Activated CD4-positive, alpha-beta T cell treated with anti-CD3 and anti-CD28 coated beads, Interleukin-2, amount 50 U/mL, for 1 hour (primary cell): ENCODE measurements around the gene HP1BP3.
"Not testable (repeated sequence)": the region's sequence is repeated elsewhere in the genome, so short reads cannot be mapped to it uniquely, and the experiment has no call there.

Source experiments
- DNase-seq: peaks from one replicate; pipeline ENCODE4 v3.0.0-alpha.2; 2020

Gene HP1BP3, protein sequence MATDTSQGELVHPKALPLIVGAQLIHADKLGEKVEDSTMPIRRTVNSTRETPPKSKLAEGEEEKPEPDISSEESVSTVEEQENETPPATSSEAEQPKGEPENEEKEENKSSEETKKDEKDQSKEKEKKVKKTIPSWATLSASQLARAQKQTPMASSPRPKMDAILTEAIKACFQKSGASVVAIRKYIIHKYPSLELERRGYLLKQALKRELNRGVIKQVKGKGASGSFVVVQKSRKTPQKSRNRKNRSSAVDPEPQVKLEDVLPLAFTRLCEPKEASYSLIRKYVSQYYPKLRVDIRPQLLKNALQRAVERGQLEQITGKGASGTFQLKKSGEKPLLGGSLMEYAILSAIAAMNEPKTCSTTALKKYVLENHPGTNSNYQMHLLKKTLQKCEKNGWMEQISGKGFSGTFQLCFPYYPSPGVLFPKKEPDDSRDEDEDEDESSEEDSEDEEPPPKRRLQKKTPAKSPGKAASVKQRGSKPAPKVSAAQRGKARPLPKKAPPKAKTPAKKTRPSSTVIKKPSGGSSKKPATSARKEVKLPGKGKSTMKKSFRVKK

DNA sequence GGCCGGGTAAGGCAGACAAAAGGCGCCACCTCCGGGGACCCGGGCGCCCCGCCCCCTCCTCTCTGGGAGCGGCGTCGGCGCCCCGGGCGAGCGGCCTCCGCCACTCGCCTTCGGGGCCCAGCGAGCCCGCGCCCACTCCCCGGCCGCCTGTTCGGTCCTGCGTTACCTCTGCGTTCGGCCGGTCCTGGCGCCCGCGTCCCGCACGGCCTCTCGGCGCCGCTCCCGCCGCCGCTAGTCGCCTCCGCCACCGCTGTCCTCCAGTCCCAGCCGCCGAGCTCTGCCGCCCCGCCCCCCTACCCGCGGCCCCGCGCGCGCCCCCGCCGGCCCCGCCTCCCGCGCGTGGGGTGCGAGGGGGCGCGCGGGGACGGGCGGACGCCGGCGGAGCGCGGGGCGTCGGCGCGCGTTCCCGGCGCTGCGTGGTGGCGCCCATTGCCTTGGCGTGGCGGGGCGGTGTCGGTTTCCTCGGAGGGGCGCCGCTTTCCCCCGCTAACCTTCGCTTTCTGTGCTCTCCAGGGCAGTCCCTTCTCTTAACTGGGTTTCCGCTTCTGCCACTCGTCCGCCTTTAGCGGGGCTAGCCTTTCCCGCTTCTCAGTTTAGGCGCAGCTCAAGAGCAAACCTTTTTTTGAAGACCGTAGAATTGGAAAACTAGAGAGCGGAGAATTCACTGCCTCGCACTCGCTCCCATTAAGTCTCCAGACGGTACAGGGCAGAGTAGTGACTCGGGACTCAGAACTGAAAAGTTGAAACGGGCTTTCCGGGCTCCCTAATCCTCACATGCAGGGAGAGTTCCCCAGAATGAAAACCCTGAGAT is at the start of gene HP1BP3:
Gene HP1BP3 (minus strand): TSS at position 279 of the 811 bp plus-strand sequence. CDS start 6,867 bp downstream, outside the sequence.
- peak; percentile 81 for DNase-seq

DNA sequence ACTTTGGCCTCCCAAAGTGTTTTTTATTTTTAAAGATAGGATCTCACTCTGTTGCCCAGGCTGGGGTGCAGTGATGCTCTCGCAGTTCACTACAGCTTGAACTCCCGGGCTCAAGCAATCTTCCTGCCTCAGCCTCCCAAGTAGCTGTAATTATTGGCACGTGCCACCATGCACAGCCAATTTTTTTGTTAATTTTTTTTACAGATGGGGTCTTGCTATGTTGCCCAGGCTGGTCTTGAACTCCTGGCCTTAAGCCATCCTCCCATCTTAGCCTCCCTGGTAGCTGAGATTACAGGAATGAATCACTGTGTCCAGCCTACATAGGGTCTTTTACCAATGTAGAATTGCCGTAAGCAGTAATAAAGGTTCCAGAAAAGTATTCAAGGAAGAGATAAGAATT is 49.1 kb upstream of the HP1BP3 start:
- DNase-seq: no peak

DNA sequence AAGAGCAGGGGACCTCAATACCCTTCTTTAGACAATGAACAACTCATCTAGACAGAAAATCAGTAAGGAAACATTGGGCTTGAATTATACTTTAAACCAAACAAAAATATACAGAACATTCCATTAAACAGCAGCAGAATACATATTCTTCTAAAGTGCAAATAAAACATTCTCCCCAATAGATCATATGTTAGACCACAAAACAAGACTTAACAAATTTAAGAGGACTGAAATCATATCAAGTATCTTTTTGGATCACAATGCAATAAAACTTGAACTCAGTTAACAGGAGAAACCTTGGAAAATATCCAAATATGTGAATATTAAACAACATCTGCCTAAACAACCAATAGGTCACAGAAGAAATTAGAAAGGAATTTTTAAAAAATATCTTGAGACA is 47.7 kb upstream of the HP1BP3 start:
- DNase-seq: no peak

DNA sequence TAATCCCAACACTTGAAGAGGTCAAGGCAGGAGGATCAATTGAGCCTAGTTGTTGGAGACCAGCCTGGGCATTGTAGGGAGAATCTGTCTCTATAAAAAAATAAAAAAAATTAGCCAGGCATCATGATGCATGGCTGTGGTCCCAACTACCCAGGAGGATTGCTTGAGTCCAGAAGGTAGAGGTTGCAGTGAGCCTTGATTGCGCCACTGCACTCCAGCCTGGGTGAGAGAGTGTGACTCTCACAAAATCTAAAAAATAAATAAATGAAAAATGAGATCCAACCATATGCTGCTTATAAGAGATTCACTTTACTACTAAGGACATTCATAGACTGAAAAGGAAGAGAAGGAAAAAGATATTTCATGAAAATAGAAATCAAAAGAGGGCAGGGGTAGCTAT is 47.1 kb upstream of the HP1BP3 start:
- DNase-seq: no peak

DNA sequence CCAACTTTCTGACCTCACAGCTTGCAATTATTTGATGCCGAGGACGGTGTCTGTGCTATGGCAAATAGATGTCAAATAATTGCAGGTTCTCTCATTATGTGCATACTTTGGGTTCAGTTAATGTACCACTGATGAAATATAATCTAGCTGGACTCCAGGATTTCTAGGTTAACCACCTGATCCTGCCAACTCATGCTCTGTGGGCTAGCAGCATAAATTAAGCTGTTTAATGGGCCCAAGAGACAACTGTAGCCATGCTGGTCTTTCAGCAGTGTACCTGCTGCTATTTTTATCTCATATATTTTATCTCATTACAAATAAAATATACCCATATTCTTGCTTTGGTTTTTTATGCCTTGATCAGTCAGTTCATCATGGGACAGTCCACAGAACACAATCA is 43.3 kb upstream of the HP1BP3 start:
- DNase-seq: no peak

DNA sequence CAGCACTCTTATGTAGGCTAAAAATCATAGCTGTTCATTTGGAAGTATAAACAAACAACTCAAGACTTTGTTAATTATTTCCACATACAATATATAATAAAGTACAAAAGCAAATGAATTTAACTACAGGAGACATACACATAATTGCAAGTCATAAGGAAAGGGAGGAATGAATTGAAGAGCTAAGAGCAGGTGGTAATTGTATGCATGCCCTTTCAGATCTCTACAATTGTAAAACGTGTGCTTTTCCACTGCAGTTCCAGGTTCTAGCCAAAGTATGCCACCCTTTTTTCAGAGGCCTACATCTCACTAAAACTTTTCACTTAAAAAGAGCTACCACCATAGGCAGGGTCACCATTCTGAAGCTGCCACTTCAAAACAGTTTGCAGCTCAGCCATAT is 42.8 kb upstream of the HP1BP3 start:
- DNase-seq: no peak

DNA sequence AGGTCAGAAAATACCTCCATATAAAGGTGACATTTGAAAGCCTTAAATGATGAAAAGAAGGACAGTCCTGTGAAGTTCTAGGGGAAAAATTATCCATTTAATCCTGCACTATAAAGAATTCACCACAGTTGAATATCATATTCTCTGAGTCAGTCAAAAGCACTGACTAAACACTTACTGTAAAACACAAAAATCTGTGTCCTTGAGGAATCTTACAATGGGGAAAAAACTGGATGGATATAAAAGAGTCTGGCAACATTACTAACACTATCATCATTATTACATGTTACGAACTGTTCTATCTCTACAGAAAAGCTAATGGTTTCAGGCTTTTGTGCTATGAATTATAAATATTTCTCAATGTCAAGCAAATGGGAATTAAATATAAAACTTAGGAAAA is 42.4 kb upstream of the HP1BP3 start:
- DNase-seq: no peak

DNA sequence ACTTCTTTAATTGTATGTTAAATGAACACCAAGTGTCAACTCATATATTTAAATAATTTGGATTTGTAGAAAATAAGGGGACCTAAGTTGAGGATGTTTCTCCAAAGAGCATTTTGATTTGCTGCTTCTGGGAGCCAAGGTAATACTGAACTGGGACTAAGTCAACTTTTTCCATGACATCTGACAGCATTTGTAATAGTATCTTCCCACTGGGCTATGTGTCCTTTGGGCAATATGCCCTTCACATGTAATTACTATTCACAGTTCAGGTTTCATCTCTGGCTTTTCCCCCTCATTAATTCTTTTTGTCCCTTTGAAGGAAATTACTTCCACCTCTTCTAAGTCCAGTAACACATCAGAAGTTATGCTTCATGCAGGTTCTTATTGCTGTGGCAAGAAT is 36.7 kb upstream of the HP1BP3 start:
- no peak for DNase-seq

DNA sequence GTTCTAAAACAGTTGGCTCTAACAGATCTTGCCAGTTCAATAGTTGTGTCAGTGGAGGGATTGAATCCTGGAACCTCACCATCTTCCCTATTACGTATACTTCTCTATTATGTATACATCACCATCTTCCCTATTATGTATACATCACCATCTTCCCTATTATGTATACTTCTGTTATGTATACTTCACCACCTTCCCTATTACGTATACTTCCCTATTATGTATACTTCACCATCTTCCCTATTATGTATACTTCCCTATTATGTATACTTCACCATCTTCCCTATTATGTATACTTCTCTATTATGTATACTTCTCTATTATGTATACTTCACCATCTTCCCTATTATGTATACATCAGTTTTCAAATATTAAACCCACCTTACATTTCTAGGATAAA is 34.4 kb upstream of the HP1BP3 start:
- DNase-seq: no peak

DNA sequence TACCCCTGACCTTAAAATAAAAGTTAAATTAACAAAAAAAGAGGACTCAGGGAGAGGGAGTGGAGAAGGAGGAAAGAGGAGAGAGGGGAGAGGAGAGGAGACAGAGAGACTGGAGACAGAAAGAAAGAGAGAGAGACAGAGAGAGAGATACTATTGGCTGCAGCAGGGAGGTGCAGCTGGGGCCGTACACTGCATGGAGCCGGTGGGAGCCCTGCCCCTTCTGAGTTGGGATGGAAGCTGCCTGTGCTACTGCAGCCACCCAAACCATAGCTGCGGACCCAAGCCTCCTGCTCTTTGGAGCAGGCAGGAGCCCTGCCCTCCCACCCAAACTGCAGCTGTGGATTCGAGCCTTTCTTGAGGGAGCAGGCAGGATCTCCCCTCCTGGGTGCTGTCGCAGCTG is 32.7 kb upstream of the HP1BP3 start:
- no peak for DNase-seq

DNA sequence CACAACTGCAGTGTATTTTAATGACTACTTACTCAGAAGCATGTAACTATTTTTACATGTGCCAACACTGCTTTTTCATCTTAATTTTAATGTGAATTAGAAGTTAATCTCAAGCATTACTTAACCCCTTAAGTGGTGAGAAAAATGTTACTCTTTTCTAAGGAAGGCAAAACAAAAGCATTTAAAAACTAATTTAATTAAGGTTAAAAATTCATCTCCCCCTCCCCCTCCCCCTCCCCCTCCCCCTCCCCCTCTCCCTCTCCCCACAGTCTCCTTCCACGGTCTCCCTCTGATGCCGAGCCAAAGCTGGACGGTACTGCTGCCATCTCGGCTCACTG is 27.4 kb upstream of the HP1BP3 start:
- DNase-seq: no peak

DNA sequence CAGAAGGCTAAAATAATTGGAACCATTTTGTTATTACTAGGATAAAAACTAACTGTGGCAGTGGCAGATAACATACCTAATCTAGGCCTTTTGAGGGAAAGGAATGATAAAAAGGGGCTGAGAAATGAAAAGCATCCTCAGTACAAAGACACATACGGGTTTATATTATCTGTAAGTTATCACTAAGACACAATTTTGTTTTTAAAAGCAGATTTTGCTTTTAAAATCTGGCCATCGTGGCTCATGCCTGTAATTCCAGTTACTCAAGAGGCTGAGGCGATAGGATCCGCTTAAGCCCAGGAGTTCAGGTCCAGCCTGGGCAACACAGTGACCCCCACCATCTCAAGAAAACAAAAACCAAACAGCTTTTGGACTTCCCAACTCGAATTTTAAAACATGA is 24.8 kb upstream of the HP1BP3 start:
- DNase-seq: no peak

DNA sequence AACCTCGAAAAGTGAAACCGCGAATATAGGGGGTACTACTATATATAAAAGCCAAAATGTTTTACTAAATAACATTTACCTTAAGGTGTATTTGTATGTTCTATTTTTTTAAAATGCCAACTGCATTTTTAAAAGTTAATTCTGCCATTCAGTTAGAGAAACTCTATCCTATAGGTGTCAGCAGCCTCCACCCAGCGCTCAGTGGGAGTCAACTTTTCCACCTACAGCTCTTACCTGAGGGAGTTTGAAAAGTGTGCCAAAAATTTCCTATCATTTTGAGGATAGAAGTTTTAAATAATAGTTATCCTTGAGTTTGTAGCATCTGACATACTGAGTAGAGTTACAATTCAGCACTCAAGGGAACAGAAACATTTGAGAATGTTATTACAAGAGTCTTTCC is 6.1 kb upstream of the HP1BP3 start:
- DNase-seq: no peak

DNA sequence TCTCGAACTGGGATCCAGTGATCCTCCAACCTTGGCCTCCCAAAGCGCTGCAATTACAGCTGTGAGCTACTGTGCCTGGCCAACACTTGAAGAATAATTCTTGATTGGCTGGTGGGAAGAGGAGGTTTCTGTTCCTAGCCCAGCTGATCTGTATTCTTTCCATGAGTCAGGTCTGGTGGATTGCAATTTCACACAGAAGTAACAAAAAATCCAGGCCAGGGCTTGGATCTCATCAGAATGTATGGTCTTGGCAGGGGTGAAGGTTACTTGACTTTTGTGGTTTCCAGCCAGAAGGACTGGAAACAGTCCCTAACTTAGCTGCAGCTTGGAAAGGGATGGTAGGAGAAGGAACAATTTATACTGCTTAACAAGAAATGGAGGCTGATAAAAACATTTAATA is 5.1 kb upstream of the HP1BP3 start:
- DNase-seq: no peak

DNA sequence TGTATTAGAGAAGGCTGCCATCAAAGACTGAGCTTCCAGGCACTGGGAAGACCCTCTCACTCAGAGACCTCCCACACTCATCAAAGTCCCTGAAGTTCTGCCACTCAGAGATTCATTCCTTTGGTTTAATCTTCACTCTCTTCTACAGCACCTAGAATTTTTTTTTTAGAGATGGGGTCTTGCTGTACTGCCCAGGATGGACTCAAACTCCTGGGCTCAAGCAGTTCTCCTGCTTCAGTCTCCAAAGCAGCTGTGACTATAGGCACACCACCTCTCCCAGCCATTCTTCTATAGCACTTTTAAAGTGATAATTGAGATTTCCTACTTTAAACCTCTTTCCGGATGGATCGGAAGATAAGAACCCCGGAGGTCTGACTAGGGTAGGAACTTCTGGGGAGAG is 3.7 kb upstream of the HP1BP3 start:
- no peak for DNase-seq

DNA sequence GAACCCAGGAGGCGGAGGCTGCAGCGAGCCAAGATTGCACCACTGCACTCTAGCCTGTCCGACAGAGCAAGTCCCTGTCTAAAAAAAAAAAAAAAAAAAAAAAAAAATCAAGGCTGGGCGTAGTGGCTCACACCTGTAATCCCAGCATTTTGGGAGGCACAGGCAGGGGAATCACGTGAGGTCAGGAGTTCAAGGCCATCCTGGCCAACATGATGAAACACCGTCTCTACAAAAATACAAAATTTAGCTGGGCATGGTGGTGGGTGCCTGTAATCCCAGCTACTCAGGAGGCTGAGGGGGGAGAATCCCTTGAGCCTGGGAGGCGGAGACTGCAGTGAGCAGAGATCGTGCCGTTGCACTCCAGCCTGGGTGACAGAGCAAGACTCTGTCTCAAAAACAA is 2.5 kb upstream of the HP1BP3 start:
- DNase-seq: not testable (repeated sequence)

DNA sequence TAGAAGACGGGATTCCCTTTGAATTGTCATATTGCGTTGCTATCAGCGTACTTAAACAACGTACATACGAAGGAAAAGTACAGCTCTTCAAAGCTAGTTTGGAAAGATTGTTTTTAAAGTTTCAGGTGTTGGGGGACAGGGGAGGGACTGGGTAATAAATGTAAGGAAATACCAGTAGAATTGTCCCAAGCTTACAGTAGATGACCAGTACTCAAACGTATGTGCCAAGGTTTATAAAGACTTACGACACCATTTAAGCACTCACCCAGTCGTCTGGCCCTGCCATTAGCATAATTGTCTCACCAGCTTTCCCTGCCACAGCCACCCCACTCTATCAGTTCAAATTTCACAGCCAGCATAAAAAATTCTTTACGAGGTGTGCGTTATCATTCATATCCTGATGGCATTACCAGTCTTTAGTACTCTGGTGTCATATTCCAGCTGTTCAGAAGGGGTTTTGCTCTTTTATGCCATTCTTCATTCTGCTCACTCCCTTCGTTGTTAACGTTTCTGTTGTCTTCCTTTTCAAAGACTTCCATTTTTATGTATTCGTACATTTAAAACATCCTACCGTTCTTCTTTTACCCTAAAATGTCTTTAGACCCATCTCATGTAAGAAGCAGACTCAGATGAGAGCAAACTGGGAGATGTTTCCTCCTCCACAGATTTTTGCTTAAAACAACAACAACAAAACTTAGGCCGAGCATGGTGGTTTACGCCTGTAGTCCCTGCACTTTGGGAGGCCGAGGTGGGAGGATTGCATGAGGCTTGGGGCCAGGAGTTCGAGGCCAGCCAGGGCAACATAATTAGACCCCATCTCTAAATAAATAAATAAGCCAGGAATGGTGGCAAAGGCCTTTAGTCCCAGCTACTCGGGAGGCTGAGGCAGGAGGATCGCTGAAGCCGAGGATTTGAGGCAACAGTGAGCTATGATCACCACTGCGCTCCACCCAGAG is 1.0 kb upstream of the HP1BP3 start:
- no peak for DNase-seq

DNA sequence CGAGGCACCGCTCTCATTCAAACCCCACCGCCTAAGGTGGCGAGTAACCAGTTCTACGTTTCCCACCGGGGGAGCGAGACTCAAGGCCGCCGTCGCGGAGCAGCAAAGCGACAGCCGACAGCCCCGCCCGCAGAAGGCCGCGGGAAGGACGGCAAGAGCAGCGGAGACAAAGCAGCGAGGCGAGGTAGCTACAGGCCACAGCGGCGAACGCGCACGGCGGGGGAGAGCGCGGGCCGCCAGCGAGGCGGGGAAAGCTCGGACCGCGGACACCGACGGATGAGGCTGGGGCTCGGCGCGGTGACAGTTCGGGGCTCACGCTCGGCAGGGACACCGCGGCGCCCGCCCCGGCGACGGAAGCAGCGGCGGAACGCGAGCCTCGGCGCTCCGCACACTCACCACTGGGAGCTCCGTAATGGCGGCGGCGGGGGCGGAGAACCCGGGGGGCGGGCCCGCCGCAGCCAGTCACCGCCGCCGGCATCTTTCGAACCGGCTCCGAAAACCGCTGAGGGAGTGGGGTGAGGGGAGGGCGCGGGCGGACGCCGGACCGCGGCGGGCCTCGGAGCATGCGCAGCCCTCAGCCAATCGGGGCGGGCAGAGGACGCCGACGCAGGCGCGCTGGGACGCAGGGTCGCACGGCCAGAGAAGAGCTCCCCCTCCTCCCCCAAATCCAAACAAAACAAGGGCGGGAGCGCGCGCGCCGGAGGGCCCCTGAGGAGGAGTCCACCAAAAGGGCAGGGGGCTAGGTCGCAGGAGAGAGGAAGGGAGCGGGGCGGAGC is 666 bp downstream of the HP1BP3 start:
- DNase-seq: peak; percentile 95

DNA sequence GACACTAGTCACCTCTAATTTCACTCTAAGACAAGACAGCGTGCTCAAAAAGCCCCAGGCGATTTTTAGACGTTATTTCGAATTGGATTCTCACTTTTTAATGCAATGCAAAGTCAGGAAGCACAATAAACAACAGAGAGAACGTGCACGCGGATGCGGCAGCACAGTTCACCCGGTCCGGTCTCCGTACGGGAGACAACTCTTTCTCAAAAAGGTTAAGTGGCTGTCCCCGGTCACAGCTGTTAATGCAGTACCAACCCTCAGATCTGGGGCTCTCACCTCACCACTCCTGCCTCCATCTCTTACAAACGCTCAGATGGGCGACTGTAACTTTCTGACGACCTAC is 1.2 kb downstream of the HP1BP3 start:
- DNase-seq: no peak

DNA sequence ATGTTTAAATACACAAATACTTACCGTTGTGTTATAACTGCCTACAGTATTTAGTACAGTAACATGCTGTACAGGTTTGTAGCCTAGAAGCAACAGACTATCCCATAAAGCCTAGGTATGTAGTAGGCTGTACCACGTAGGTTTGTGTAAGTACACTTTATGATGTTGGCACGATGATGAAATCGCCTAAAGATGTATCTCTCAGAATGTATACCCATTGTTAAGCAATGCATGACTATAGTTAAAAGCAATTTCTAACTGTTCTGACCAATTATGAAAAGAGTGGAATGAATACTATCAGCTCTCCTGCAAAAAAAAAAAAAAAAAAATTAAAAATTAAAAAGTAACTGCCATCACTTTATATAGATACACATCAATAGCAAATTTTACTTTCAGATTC is 11.4 kb downstream of the HP1BP3 start:
- no peak for DNase-seq

DNA sequence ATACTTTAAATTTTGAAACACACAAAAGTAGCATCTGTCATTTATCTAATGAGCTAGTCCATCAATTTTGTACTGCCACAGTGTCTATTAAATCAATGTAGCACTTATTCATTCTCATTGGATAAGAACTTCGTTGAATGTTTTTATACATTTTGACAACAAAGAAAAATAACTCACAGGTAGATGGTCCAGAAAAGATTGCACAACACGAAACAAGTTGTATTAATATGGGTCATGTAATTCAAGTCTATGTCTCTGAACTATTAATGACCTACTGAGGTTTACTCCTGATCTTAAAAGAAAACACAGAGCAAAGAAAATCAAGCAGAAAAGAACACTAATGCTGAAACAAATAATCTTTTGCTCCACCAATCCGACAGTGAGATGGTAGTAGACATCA is 15.3 kb downstream of the HP1BP3 start:
- DNase-seq: no peak
